ENCODE measurements around the gene TUBD1. TPM values are rescaled to one million over a fixed set of nuclear protein-coding genes. Genes with fewer than 3 reads are reported as not detected.
A peak's percentile ranks its signal among the peaks of the same experiment; 100 is the strongest.

The TUBD1 gene
- total and polyA plus RNA-seq, 2 of the 13 experiments (the other 11 are each of a cell fraction or from before 2014, with no cell fraction given): 18.2 to 25.9 TPM

GRCh38 chr17:59829217-59830006, 63.3 kb downstream of the TUBD1 start (continued):
- TF ChIP-seq NR2C2 (CRISPR knock-in tag; IDR thresholded peaks at IDR 0.05; ENCODE audit: borderline replicate concordance): peak; percentile 34; the same call in 1 of the 2 replicates
- peak; percentile 94 for TF ChIP-seq SAP130 (CRISPR knock-in tag; IDR thresholded peaks at IDR 0.05; ENCODE audit: low read depth)
- 0 out of 2 replicates have a peak, but pooled peaks have one; percentile 32 for TF ChIP-seq KLF6 (CRISPR knock-in tag; IDR thresholded peaks at IDR 0.05)
- 0 out of 2 replicates have a peak, but pooled peaks have one; percentile 21 for TF ChIP-seq REPIN1 (CRISPR knock-in tag; IDR thresholded peaks at IDR 0.05; ENCODE audit: borderline replicate concordance, low read depth)
- TF ChIP-seq CCAR2 (optimal IDR thresholded peaks at IDR 0.05; ENCODE audit: low read depth, low read length): no peak
- no peak for TF ChIP-seq BORCS8-MEF2B (CRISPR knock-in tag; IDR thresholded peaks at IDR 0.05)
- no peak for TF ChIP-seq NR0B2 (CRISPR knock-in tag; IDR thresholded peaks at IDR 0.05)
- TF ChIP-seq SOX13 (IDR thresholded peaks at IDR 0.05): no peak
- peak in 1 of 2 experiments; percentile 13; a peak in 1 of 4 replicates for TF ChIP-seq SOX13 (CRISPR knock-in tag; conservative IDR thresholded peaks at IDR 0.05 in 1 of 2, IDR thresholded peaks at IDR 0.05 in 1 of 2)
- TF ChIP-seq KLF15 (CRISPR knock-in tag; IDR thresholded peaks at IDR 0.05; ENCODE audit: borderline replicate concordance): no peak
- no peak for TF ChIP-seq ZNF883 (CRISPR knock-in tag; IDR thresholded peaks at IDR 0.05; ENCODE audit: not compliant biosample characterization)
- TF ChIP-seq MAFK (conservative IDR thresholded peaks at IDR 0.05 in 1 of 2, IDR thresholded peaks at IDR 0.05 in 1 of 2; ENCODE audit: low read length in 2 of 2): peak; percentile 95 to 98
- no peak for TF ChIP-seq PCBP1 (IDR thresholded peaks at IDR 0.05; ENCODE audit: borderline replicate concordance, low read depth, low read length)
- TF ChIP-seq MAZ (IDR thresholded peaks at IDR 0.05; ENCODE audit: borderline replicate concordance, low read depth, low read length): 0 out of 2 replicates have a peak, but pooled peaks have one; percentile 18
- TF ChIP-seq MAZ (CRISPR knock-in tag; IDR thresholded peaks at IDR 0.05; ENCODE audit: low read depth): no peak
- TF ChIP-seq ZNF567 (CRISPR knock-in tag; IDR thresholded peaks at IDR 0.05; ENCODE audit: borderline replicate concordance): no peak
- TF ChIP-seq ZNF331 (CRISPR knock-in tag; IDR thresholded peaks at IDR 0.05): 0 out of 2 replicates have a peak, but pooled peaks have one; percentile 30
- TF ChIP-seq FOSL2 (CRISPR knock-in tag; IDR thresholded peaks at IDR 0.05): peak; percentile 92
- 0 out of 2 replicates have a peak, but pooled peaks have one; percentile 43 for TF ChIP-seq PPARG (CRISPR knock-in tag; conservative IDR thresholded peaks at IDR 0.05)
- no peak for TF ChIP-seq ZNF431 (CRISPR knock-in tag; IDR thresholded peaks at IDR 0.05; ENCODE audit: borderline replicate concordance, low read depth)
- TF ChIP-seq PCBP2 (optimal IDR thresholded peaks at IDR 0.05; ENCODE audit: low read depth, low read length, poor library complexity, severe bottlenecking): no peak
- TF ChIP-seq MXI1 (IDR thresholded peaks at IDR 0.05; ENCODE audit: borderline replicate concordance, low read depth, low read length): peak; percentile 86; the same call in 1 of the 3 replicates
- TF ChIP-seq SOX6 (IDR thresholded peaks at IDR 0.05): no peak
- TF ChIP-seq SOX6 (CRISPR knock-in tag; IDR thresholded peaks at IDR 0.05): peak; percentile 58; the same call in 1 of the 2 replicates
- TF ChIP-seq NR1H2 (CRISPR knock-in tag; IDR thresholded peaks at IDR 0.05; ENCODE audit: borderline replicate concordance, low read depth): no peak
- TF ChIP-seq ZNF839 (CRISPR knock-in tag; IDR thresholded peaks at IDR 0.05; ENCODE audit: borderline replicate concordance): no peak
- peak; percentile 20 for TF ChIP-seq YY1 (IDR thresholded peaks at IDR 0.05; ENCODE audit: insufficient read depth, insufficient replicate concordance, low read depth, low read length)
- peak; percentile 79 for TF ChIP-seq DRAP1 (CRISPR knock-in tag; IDR thresholded peaks at IDR 0.05)
